Stomach (tissue), 9 donors: ENCODE data around the gene PDE4B. TPM values are rescaled to one million over a fixed set of nuclear protein-coding genes. Genes with fewer than 3 reads are reported as not detected.
A peak's percentile ranks its signal among the peaks of the same experiment; 100 is the strongest.

Experiments
- DNase-seq, 2 donors: peaks; one replicate each; pipeline versions ENCODE4 v3.0.0 to v3.0.0-alpha.2; 2013 to 2019
- H3K27ac ChIP-seq, 5 donors: fragments of 200-600 bp in 4 of 5; sonication (generic) in 4 of 5; one replicate each; pipeline ENCODE4 v1.5.1; 2013 to 2019; ENCODE audit warnings: mild to moderate bottlenecking in 1 of 5, moderate library complexity in 1 of 5
- H3K27me3 ChIP-seq, 3 donors: fragments of 200-600 bp; sonication (generic); one replicate each; pipeline ENCODE4 v1.5.1; 2017 to 2019; ENCODE audit warnings: mixed run types in 1 of 3
- H3K36me3 ChIP-seq, 4 donors: fragments of 200-600 bp; sonication (generic); 1 replicate in 3 of 4; 2 replicates in 1 of 4; pipeline ENCODE4 v1.5.1; 2016 to 2019
- H3K4me1 ChIP-seq, 4 donors: fragments of 200-600 bp; sonication (generic); one replicate each; pipeline ENCODE4 v1.5.1; 2016 to 2019
- H3K4me3 ChIP-seq, 4 donors: fragments of 200-600 bp; sonication (generic) in 3 of 4; one replicate each; pipeline ENCODE4 v1.5.1; 2016 to 2019; ENCODE audit warnings: mild to moderate bottlenecking in 1 of 4
- H3K9me3 ChIP-seq, 4 donors: fragments of 200-600 bp; sonication (generic); one replicate each; pipeline ENCODE4 v1.5.1; 2016 to 2019
- EP300 ChIP-seq: sonication (generic); formaldehyde crosslinking; IDR thresholded peaks from one replicate; pipeline ENCODE4 v1.6.1; 2017; ENCODE audit warnings: antibody characterized with exemption
- POLR2A ChIP-seq, 4 donors: fragments of 450-650 bp; IDR thresholded peaks; one replicate each; pipeline ENCODE4 v1.6.1; 2016; ENCODE audit warnings: antibody characterized with exemption in 4 of 4, control low read depth in 2 of 4, mild to moderate bottlenecking in 1 of 4, moderate library complexity in 1 of 4
- POLR2AphosphoS5 ChIP-seq, 3 donors: sonication (generic); formaldehyde crosslinking; IDR thresholded peaks; one replicate each; pipeline ENCODE4 v1.6.1; 2016; ENCODE audit warnings: antibody characterized with exemption in 3 of 3
- WGBS, 5 donors: extraction: QIAGEN DNeasy Blood & Tissue Kit in 3 of 5; methylation state at CpG; one replicate each; pipeline versions ENCODE4 v1.1.5 to v1.1.7; 2013 to 2018; 5-methylcytosine and 5-hydroxymethylcytosine counted together
- intact Hi-C: fragments of 100-400 bp; cut with DNase I; formaldehyde crosslinking; loops from one replicate; pipeline ENCODE4 v1.15.1; 2023; ENCODE audit warnings: low total_unique reads
- polyA plus RNA-seq, 3 donors: library from polyadenylated mRNA; stranded (reverse); fragments of 200-250 nt; gene quantifications; one replicate each; pipeline ENCODE4 v1.2.3, GENCODE V29; 2013
- total RNA-seq, 5 donors: library from RNA; depleted of rRNA; stranded (reverse); fragments of >200 nt; gene quantifications; one replicate each; pipeline versions ENCODE4 v1.1.0 to v1.2.3, GENCODE V29; 2014 to 2016
- TF ChIP-seq, protein P1 (sequence below), 7 experiments: fragments of 450-650 bp in 4 of 7; fragments of 200-600 bp in 3 of 7; sonication (generic) in 3 of 7; IDR thresholded peaks; one replicate each; pipeline ENCODE4 v1.5.1; 2016 to 2019; ENCODE audit warnings: antibody characterized with exemption in 7 of 7, control low read depth in 2 of 7, mild to moderate bottlenecking in 1 of 7
- donor health status: healthy with polysubstance abuse.
- donor health status: Bipolar disorder and iron deficiency.
- donor health status: healthy.

PDE4B gene
- total and polyA plus RNA-seq, 8 donors, result 0.45 to 34.3 (median 3.2) TPM

DNA sequence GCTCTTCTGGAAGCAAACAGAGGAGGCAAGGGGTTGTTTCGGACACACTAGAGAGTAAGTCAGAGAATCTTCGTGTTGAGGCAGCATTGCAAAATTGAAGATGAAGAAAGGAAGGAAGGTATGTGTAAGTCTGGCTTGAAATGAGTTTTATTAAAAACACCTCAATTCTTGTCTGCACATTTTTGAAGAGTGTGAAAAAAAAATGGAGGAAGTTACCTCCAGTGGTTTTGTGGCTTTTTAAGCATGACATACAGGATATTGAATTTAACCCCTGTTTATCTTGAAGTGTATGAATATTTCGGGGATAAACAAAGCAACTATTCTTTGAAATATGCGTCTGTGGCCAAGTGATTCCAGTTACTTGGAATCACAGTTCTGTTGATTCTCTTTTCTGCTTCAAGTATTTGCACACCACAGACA lies 538.0 kb downstream of the PDE4B start:
- H3K27ac ChIP-seq, result peak overlapping the region in 4 of 5 donors; percentile 76 to 91 (median 84)

DNA sequence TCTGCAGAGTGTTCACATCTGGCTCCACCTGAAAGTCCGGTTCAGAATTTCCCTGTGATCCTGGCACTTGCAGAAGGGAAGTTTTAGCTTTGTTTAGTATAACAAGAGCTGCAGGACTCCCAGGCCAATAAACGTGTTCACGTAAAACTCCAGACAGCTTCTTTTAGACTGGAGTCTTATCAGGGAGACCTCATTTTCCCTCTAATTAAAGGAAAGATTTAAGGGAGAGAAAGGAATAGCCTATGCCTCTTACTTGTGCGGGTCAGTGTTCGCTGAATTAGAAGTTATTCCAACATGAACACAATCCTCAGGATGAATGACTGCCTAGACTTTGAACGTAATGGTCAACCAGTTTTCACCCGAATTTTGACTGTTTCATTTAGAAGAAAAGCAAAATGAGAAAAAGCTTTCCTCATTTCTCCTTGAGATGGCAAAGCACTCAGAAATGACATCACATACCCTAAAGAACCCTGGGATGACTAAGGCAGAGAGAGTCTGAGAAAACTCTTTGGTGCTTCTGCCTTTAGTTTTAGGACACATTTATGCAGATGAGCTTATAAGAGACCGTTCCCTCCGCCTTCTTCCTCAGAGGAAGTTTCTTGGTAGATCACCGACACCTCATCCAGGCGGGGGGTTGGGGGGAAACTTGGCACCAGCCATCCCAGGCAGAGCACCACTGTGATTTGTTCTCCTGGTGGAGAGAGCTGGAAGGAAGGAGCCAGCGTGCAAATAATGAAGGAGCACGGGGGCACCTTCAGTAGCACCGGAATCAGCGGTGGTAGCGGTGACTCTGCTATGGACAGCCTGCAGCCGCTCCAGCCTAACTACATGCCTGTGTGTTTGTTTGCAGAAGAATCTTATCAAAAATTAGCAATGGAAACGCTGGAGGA lies 539.2 kb downstream of the PDE4B start:
- 1 to 3% (median 1%) methylated on average over 18 of the region's 18 CpGs for WGBS, 5 donors
- H3K36me3 ChIP-seq, result no peaks in the 10 kb centered on the region
- intact Hi-C loops, result no loop called here

More for the DNA sequence above, 538.0 kb downstream of the PDE4B start:
- Histone ChIP-seq H3K4me3 (no peak overlapping the region), H3K27me3 (no peaks in the 10 kb centered on the region), H3K36me3 (no peaks in the 10 kb centered on the region), H3K4me1 (peaks cover 8 to 48% (median 28%) of the 10 kb centered on the region in 4 donors), H3K9me3 (no peaks in the 10 kb centered on the region)
- intact Hi-C loops, result no loop called here
- TF ChIP-seq, protein P1, sequence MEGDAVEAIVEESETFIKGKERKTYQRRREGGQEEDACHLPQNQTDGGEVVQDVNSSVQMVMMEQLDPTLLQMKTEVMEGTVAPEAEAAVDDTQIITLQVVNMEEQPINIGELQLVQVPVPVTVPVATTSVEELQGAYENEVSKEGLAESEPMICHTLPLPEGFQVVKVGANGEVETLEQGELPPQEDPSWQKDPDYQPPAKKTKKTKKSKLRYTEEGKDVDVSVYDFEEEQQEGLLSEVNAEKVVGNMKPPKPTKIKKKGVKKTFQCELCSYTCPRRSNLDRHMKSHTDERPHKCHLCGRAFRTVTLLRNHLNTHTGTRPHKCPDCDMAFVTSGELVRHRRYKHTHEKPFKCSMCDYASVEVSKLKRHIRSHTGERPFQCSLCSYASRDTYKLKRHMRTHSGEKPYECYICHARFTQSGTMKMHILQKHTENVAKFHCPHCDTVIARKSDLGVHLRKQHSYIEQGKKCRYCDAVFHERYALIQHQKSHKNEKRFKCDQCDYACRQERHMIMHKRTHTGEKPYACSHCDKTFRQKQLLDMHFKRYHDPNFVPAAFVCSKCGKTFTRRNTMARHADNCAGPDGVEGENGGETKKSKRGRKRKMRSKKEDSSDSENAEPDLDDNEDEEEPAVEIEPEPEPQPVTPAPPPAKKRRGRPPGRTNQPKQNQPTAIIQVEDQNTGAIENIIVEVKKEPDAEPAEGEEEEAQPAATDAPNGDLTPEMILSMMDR (IDR thresholded peaks at IDR 0.05), result no peak
- TF ChIP-seq POLR2A (IDR thresholded peaks at IDR 0.05), result no peak
- no peak for TF ChIP-seq POLR2AphosphoS5 (IDR thresholded peaks at IDR 0.05)
- TF ChIP-seq EP300, result no peak
- DNase-seq, result no peak
- 51 to 63% (median 62%) methylated on average over 4 of the region's 4 CpGs for WGBS, 5 donors

DNA sequence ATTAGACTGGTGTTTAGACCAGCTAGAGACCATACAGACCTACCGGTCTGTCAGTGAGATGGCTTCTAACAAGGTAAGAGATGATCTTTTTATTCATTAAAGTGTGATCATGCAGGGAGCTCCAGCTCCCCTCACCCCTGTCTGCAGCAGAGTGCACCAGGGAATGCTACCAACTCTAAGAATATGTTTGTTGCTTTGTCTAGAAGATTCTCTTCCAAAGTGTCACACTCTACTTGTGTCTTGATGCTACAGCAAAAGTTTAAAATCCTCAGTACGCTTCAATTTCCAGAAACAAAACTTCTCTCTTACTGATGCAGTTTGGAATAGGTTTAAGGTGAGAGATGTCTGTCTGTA lies 539.8 kb downstream of the PDE4B start:
- no peak for TF ChIP-seq POLR2A (IDR thresholded peaks at IDR 0.05)
- TF ChIP-seq, protein P1 (IDR thresholded peaks at IDR 0.05), result peak in 1 of 7 experiments; percentile 2
- no peak for TF ChIP-seq POLR2AphosphoS5 (IDR thresholded peaks at IDR 0.05)
- H3K4me3 ChIP-seq, result peak overlapping the region; percentile 32 to 53 (median 49)
- intact Hi-C loops, result no loop called here
- no peaks in the 10 kb centered on the region for H3K9me3 ChIP-seq
- peak overlapping the region; percentile 53 to 91 (median 82) for H3K27ac ChIP-seq
- no peak for DNase-seq
- WGBS, 5 donors, result 8 to 19% (median 13%) methylated on average over 2 of the region's 2 CpGs
- no peaks in the 10 kb centered on the region for H3K36me3 ChIP-seq
- H3K27me3 ChIP-seq, result no peaks in the 10 kb centered on the region
- H3K4me1 ChIP-seq, result peaks cover 10 to 58% (median 29%) of the 10 kb centered on the region in 4 donors

More for the DNA sequence above, 539.2 kb downstream of the PDE4B start:
- no peaks in the 10 kb centered on the region for H3K9me3 ChIP-seq
- peak; percentile 60 to 83 for DNase-seq
- TF ChIP-seq POLR2A (IDR thresholded peaks at IDR 0.05), result no peak
- peak; percentile 40 to 62 (median 58) for TF ChIP-seq POLR2AphosphoS5 (IDR thresholded peaks at IDR 0.05)
- no peak for TF ChIP-seq EP300
- TF ChIP-seq, protein P1 (IDR thresholded peaks at IDR 0.05), result peak in 4 of 7 experiments; percentile 22 to 25 (median 24)
- peak overlapping the region; percentile 32 to 53 (median 49) for H3K4me3 ChIP-seq
- peak overlapping the region; percentile 53 to 91 (median 82) for H3K27ac ChIP-seq
- no peaks in the 10 kb centered on the region for H3K27me3 ChIP-seq
- H3K4me1 ChIP-seq, result peaks cover 10 to 52% (median 29%) of the 10 kb centered on the region in 4 donors

DNA sequence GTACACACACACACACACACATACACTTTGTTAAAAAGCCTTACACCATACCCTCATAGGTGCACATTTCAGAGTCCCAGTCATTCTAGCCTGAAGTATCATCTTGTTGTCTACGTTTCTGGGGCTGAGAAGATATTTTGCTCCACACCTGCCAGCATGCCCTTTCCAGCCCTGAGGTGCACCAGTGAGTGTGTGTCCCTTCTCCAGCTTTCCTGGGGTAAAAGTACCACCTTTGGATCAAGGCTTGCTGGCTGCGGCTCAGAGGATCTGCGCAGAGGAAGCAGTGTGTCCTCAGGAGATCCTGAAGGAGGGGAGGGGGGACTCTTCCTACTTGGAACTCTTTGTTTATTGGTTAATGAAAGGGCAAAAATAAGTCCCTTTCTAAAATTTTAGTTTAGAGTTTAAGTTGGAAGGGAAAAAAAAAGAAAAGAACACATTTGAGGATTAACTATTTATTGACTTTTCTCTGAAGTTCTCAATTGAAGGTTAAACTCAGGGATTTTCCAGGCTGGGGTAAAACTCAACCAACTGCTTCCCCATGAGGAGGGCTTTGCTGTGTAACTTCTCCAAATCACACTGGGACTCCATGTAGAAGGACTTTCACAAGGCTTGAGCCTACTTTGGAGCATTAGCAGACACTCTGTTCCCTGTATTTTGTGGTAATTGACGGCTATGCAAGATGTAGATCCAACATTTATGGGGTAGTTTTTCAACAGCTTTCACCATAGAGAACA lies 540.9 kb downstream of the PDE4B start:
- peak overlapping the region; percentile 66 to 91 (median 82) for H3K27ac ChIP-seq
- no peak for DNase-seq
- H3K27me3 ChIP-seq, result no peaks in the 10 kb centered on the region
- peaks cover 10 to 59% (median 29%) of the 10 kb centered on the region in 4 donors for H3K4me1 ChIP-seq
- no peaks in the 10 kb centered on the region for H3K9me3 ChIP-seq
- no peaks in the 10 kb centered on the region for H3K36me3 ChIP-seq
- intact Hi-C loops, result no loop called here
- 45 to 65% (median 63%) methylated on average over 4 of the region's 4 CpGs for WGBS, 5 donors
- TF ChIP-seq, protein P1 (IDR thresholded peaks at IDR 0.05), result no peak
- peak in 1 of 3 donors; percentile 3 for TF ChIP-seq POLR2AphosphoS5 (IDR thresholded peaks at IDR 0.05)
- TF ChIP-seq EP300, result no peak
- no peak for TF ChIP-seq POLR2A (IDR thresholded peaks at IDR 0.05)
- H3K4me3 ChIP-seq, result peak overlapping the region; percentile 7 to 53 (median 49)
